Stimulated activated CD4-positive, alpha-beta T cell treated with anti-CD3 and anti-CD28 coated beads, TNF-alpha, amount 100 ng/mL, for 24 hours (primary cell): ENCODE measurements around the gene RPTOR.

ENCODE experiments used
- DNase-seq, 3 experiments: peaks; one replicate each; pipeline ENCODE4 v3.0.0-alpha.2; 2020; ENCODE audit warnings: low read depth in 3 of 3

The RPTOR gene

DNA sequence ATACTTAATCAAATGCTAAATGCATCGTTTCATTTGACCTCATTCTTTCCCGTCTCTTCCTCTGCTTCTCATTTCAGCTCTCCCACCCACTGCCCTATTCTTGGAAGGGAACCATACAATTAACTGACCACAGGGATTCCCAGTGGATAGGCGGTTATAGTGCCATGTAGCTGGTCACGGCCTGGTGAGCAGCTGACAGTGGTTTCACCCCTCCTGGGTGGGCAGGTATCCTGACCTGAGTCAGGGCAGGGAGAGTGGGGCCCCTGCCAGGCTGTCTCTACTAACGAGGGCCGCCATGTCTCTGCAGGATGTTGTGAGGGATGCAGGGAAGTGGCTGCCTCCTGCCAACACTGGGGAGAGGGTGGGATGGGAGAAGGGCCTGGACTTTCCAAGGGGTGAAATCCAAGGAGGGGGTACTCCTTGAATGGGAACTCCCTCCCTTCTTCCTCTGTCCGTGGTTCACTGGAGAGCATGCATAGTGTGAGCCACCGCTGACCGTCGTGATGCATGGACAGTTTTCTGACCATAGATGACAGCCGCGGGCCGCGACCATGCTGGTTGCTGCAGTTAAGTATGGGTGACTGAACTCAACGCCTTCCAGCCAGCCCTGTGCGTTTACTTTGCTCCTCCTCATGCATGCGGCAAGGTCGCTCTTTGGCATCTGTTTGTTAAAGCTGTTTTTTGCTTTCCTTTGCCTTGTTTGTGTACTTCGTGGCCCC, 95.9 kb downstream of the RPTOR start:
- DNase-seq = no peak

DNA sequence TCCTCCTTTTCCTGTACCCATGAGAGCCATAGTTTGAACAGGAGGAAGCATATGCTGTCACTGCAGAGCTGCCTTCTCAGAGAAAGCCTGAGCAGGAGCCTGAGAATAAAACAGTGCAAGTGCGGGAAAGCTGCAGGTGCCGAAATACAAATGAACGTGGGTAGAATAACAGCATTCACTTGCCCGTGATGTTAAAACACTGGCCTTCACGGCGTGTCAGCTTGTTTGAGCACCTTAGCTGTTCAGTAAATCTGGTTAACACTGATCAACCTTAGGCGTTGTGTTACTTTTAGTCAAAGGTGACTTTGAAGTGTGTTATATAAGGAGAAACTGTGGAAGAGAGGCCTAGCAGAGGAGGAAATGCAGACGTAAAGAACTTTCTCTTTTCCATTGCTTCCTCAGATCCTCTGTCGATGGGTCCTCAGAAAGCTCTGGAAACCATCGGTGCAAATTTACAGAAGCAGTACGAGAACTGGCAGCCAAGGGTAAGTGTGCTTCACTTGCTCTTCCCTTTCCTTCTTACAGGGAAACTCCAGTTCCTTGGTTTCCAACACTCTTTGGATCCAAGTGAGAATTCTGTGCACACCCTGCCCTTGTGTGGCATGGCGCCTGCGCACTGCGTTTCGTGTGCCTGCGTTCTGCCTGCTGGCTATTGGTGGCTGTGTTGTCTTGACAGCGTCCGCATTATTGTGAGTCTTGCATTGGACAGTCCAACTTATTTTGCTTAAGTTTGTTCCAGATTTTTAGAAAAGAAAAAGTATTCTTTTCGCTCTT, 98.9 kb downstream of the RPTOR start:
- no peak for DNase-seq

DNA sequence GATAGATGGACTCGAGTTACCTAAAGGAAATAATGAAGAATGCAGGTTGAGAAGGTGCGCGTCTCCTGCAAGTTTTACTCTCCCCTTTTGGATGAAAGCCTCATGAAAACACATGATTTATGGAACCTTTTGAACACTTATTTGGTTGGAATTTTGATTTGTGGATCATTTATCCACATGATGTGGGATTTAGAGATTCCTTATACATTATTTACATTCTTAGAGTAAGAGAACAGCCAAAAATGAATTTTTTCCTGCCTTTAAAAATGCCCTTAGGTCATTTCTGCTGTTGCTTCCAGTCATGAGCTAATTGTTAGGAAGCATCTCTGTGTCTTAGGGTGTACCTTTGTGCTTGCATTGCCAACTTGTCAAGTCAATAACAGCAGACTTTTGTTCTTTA, 99.9 kb downstream of the RPTOR start:
- DNase-seq = no peak

DNA sequence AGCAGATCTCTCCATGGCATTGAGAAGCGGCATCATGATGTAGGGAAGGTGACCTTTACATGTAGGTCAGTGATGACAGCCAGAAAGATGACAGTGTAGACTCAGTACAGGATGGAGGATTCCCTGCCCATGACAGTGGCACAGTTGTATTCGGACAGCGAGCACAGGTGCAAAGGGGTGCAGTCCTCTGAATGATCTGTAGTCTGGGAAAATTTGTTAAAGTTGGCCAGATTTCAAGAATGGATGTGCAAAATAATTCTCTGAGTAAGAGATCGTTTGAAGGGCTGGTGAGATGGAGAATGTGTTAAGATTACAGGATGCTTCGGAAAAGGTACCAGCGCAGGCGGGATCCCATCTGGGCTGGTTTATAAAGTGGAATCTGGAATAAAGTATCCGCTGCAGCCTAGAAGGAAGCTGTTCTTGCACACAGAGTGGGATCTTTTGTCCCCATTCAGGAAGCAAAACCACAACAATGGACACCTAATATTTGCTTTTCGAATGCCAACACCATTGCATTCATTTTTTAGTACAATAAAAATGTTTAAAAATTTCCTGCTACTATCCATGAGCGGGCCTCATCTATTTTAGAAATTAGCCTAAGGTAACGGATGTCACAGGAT, 101.2 kb downstream of the RPTOR start:
- no peak for DNase-seq

DNA sequence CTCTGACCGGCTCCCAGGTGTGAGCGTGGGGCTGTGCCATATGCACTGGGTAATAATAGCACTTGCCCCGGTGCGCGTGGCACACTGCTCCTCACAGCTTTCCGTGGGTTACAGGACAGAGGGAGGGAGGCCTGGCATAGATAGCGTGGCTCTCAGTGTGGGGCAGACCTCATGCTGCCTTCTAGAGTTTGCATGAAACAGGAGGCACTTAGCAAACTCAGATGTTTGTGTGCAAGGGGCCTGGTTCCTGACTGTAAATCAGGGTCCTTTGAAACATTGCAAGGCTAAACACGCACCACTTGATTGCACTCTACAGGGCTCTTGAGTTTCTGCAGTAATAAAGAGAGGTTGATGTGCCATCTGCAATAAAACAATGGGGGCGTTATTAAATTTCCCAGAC, 101.7 kb downstream of the RPTOR start:
- DNase-seq = no peak

DNA sequence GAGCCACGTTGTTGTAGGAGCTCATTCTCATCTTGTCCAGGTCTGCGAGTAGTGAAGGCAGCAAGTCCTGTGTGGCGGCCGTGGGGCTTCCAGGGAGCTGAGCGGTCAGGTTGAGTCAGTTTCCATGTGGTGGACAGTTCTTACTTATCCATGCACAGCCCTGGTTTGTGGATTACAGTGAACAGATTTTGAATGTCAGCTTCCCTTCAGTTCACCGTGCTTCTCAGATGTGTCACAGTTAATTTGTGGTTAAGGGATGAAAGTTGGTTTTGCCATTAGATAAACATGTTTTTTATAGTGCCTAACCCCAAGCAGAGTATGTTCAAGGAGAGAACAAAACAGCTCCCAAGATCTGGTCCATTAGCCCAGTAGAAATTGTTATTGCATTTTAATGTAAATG, 103.1 kb downstream of the RPTOR start:
- no peak for DNase-seq

DNA sequence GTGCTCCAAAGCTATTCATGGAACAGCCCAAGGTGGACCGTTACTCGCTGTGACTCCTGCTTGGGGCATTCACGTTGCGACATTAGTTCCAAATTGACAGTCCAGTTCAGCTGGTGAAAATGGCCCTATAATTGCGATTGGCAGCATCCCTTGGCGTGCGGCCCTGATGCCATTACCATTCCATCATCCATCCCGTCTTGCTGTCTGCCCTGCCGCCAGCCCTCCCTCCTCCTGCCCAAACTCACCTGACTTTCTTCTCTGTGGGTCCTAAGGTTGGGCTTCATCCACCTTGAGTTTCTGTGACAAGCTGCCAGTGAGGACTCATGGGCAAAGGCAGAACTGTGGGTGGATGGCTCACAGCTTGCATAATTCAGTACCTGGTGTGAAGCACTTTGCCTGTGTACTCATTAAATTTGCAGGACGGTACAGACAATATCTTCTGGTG, 104.6 kb downstream of the RPTOR start:
- DNase-seq = no peak

DNA sequence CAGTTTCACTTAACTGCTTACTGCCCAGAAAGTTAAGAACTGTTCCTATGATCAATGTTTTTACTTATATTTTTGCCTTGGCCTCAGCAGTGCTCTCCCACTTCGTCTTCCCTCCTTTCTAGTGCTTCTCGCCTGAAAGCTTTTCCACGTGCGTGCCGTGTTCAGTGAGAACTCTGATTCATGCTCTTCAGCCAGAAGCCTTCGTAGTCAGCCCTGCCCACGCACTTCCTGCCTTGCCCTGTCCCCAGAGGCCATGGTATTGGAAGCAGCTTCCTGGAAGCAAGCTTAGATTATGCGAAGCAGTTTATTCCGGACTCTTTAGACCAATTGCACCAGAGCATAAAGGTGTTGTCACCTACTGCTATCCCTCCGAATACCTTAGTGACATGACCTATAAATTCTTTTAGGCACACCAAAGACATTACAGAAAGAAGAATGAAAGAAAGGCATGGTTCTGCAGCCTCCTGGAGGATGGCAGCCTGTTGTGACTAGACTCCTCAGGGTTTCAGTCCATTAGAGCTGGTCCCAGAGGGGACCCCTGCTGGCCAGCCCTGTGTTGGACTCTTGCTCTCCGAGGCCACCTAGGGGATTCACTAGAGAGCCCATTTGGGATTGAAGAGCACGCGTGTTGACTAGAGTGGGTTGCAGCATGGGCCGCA, 105.2 kb downstream of the RPTOR start:
- peak; percentile 70 to 86 (median 72) for DNase-seq

DNA sequence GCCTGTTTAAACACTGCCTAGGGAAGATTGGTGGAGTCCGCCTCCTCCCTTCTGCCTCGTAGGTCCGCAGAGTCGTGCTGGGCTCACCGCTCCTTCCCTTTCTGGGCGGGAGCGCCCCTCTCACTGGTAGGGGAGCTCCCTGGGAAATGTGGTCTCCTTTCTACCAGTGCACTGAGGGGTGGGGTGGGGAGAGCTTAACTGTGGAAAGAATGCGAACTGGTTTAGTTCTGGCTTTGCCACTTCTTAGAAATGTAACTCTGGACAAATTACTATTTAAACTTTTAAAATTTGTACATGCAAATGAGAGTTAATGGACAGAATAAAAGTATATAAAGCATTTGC, 105.7 kb downstream of the RPTOR start:
- DNase-seq = no peak

DNA sequence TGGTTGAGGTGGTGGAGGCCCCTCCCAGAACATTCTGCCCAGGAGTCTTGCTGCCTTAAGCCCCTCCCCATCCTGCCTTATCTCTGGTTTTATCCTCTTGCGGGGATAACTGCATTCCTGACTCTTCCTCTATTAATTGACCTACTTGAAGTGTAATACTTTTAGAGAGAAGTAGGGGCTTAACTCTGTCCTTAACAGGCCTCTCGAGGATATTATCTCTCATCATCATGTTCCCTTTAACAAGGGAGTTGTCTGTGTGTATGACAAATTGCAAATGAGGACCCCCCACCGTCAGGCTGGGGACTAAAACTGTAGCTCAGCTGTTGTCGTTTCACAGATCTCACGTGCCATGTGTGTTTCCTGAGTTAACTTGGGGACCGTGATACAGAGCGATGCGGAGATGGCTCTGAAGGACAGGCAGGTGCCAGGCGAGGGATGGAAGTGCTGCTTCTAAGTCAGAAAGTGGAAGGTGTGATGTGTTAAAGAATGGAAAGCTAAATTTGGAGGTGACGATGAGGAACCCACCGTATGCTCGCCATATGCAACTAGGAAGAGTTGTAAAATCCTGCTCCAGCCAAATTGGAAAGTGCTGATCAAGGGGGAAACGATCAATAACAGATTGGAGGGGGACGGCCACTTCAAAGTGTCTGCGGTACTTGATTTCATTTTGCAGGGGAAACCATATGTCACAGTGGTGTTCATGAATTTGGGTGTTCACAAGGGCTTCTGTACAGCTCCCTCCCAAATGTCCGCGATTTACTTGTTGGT, 106.3 kb downstream of the RPTOR start:
- DNase-seq = no peak

DNA sequence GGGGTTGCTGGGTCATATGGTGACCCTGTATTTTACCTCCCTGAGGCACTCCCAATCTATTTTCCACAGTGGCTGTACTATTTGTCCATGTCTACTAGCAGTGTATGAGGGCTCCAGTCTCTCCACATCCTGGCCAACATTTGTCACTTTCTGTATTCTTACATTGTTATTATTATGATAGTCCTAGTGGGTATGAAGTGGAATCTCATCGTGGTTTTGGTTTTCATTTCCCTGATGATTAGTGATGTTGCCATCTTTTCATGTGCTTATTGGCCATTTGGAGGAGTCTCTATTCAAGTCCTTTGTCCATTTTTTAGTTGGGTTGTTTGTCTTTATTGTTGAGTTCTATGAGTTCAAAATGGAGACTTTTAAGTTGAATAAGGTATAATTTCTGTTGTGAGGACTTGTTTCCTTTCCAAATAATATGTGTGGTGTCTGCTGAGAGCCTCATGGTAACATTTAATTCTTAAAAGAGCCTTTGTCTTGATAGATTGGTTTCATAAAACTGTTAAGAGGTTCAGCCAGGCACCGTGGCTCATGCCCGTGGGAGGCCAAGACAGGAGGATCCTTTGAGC, 108.2 kb downstream of the RPTOR start:
- no peak for DNase-seq

DNA sequence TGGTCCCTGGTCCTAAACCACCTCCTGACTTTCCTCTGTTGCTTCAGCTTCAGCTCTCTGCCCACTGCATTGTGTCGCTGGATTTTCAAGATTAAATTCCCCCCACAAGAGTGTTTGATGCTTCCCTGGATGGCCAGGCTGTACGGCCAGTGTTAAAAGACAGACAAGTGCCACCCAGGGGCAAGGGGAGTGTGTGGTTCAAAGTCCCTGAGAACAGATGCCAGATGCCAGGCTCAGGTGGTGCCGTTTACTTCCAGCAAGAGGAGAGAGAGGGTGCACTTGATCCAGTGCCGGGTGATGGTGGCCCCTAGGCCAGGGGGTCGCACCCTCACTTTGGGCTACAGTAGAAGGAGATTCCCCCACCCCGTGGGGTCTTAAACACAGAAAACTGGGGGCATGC, 109.2 kb downstream of the RPTOR start:
- DNase-seq = no peak

DNA sequence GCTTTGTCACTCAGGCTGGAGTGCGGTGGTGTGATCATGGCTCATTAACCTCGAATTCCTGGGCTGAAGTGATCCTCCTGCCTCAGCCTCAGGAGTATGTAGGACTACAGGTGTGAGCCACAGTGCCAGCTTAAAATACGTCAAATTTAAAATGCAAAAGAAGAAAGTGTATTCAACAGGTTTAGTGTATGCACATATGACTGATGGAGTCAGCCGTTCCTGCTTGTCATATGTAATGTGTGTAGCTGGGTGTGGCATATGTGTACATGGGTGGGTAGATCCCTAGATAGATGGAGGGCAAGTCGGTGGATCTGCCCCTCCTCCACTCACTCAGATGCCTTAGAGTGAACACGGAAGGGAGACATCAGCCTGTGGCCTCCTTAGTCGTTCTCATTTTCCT, 111.0 kb downstream of the RPTOR start:
- DNase-seq = no peak

DNA sequence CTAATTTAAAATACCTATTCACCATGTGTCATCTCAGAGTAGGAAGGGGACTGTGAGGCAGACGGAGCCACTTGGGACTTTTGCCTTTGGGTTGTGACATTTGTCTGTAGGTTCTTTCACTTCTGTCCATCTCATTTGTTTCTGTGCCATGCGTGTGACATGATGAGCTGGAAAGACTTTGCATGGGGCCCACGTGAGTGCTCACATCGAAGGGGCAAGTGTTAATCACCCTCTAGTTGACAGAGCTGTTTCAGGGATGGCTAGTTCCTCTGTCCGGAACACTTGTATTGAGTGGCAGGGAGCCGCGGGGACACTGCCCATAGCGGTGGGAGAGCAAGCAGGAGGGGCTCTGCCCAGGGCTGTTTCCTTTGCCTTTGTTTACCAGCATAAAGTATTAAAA, 112.0 kb downstream of the RPTOR start:
- no peak for DNase-seq

DNA sequence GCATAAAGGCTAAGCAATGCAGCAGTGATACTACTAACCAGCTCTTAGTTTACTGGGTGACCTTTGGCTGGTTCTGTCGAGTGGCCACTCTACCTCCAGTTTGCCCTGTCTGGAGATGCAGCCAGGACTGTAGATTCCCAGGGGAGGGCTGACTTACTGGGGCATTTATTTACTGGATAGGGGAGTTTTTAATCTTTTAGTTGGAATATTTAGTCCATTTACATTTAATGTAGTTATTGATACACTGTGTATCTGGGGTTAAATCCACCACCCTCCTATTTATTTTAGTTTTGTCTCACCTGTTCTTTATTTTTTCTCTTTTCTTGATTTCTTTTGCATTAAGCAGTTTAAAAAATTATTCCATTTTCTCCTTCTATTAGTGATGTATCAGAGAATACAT, 112.9 kb downstream of the RPTOR start:
- DNase-seq = no peak

DNA sequence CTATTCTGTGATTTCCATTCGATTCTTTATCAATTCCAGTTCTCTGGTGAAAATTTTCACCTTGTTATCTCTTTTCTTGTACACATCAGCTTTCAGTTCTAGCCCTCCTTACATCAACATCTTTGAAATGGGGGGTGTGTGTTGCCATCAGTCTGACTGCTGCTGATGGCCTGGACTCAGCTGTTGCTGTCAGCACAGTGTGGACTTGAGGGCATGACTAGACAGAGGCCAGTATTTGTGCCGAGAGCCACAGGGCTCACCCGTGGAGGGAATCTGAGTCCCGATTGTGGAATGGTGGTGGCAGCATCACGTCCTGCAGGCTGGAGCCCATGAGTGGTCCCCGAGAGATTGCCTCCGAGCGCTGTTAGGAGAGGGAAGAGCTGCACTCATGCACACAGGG, 114.2 kb downstream of the RPTOR start:
- DNase-seq = no peak

DNA sequence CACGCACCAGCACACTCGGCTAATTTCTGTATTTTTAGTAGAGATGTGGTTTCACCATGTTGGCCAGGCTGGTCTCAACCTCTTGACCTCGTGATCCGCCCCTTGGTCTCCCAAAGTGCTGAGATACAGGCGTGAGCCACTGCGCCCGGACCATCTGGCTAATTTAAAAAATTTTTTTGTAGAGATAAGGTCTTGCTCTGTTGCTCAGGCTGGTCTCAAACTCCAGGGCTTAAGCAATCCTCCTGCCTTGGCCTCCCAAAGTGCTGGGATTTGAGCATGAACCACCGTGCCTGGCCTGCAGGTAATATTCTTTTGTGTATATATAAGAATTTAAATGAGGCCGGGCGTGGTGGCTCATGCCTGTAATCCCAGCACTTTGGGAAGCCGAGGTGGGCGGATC, 115.0 kb downstream of the RPTOR start:
- no peak for DNase-seq

DNA sequence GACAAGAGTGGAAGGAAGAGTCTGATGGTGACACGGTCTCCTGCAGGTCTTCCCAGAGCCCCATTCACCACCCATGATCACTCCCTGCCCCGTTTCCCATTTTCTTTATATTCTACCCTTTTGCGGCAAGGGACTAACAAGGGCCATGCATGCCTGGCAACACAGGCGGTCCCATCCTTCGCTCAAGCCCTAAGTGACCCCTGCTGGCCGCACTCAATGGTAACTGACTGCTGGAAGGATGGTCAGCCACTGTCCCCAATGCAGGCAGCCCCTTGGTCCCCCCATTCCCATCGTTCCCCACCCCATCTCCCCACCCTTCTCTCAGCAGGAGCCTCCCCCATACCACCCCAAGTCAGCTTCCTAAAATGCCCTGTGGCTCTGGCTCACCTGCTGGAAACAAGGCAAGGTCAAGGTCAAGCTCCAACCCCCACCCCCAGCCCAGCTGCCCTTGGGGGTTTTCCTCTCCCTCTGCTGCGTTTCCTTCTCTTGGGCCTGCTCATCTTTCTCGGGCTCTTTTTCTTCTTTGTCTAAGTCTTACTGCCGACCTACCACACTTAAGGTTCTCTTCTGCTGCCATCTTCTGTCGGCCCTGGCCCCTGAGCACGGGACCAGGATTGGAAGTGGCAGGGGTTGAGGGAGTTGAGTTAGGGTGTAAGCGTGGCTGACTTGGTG, 116.0 kb downstream of the RPTOR start:
- DNase-seq = no peak

DNA sequence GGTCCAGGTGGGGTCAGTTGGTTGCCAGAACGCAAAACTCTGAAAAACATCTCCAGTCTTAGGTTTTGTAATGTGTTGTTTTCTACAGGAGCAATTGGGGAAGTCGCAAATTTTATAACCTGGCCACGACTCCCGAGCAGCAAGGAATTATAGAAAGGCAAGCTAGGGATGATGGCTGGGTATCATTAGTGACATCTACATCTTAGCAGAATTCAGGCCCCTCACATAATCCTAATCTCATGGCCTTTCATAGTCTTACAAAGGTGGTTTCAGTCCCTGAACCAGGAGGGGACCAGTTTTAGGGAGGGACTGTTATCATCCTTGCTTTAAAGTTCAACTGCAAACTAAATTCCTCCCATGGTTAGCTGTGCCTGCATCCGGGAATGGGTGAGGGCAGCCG, 117.9 kb downstream of the RPTOR start:
- DNase-seq = no peak

DNA sequence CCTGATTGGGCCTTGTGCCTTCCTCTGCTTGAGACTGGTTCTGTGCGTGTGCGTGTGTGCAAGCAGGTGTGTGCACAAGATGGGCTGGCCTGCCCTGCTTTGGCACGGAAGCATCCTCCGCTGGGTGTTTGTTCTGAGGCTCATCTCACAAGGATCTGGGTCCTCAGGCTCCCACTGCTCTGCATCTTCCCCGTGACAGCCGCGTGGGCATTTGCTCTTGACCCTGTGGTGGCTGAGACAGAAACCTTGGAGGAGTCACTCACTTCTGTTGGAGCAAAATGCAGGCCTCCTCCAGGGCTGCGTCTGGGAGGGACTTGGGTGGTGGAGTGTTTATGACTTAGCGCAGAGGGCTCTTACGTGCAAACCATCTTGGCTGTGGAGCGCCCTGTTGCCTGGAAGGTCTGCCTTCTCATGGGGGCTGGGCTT, 119.2 kb downstream of the RPTOR start:
- DNase-seq = peak; percentile 11 to 42 (median 23)
